IMR-90 (cell line): Measurements from ENCODE around the gene USP40. TPM values are rescaled to one million over a fixed set of nuclear protein-coding genes. Genes with fewer than 3 reads are reported as not detected.

Experiments used
- ATAC-seq: fragments of 200-7000 bp; cut with Tn5 transposase; 2 replicates; pipeline ENCODE4 v1.9.1; 2020; ENCODE audit warnings: low read depth, mild to moderate bottlenecking, moderate library complexity
- BruUV-seq: library from RNA; stranded (reverse); fragments of 400-500 nt; replicated peaks from 2 replicates; lab custom pipeline; 2021; lab: Mats Ljungman, UMichigan
- CTCF ChIA-PET: fragments of 300-600 bp; formaldehyde crosslinking; extraction: SDS; loops from one replicate; lab custom pipeline; 2021; ENCODE audit warnings: antibody characterized with exemption; lab: Yijun Ruan, JAX
- POLR2A ChIA-PET: fragments of 300-600 bp; sonication (Branson Sonifier 250); formaldehyde crosslinking; loops from one replicate; lab custom pipeline; 2022; ENCODE audit warnings: antibody characterized with exemption; ENCODE audit not compliant: unreplicated experiment; lab: Charles Lee
- DNase-seq: peaks from one replicate; pipeline ENCODE4 v3.0.0; 2013
- H2AFZ ChIP-seq: replicated peaks from 2 replicates; pipeline ENCODE3; 2013; ENCODE audit warnings: low read length, mild to moderate bottlenecking; ENCODE audit not compliant: poor library complexity
- H2AK5ac ChIP-seq: 2 replicates; pipeline ENCODE4 v1.6.1; 2013; ENCODE audit warnings: low read depth, low read length, inconsistent platforms
- H2AK9ac ChIP-seq: replicated peaks from 2 replicates; pipeline ENCODE3; 2013; ENCODE audit warnings: mild to moderate bottlenecking, low read depth, low read length, moderate library complexity; ENCODE audit not compliant: poor library complexity
- H2BK120ac ChIP-seq: 2 replicates; pipeline ENCODE4 v1.6.1; 2013; ENCODE audit warnings: low read depth, low read length, inconsistent platforms
- H2BK15ac ChIP-seq: 3 replicates; pipeline ENCODE4 v1.6.1; 2013; ENCODE audit warnings: low read depth, low read length, inconsistent platforms
- H2BK20ac ChIP-seq: 2 replicates; pipeline ENCODE4 v1.6.1; 2013; ENCODE audit warnings: low read depth, mild to moderate bottlenecking, inconsistent platforms, low read length, moderate library complexity
- H2BK5ac ChIP-seq: 2 replicates; pipeline ENCODE4 v1.6.1; 2013; ENCODE audit warnings: mild to moderate bottlenecking, low read depth, low read length, inconsistent platforms; ENCODE audit not compliant: poor library complexity, severe bottlenecking
- H3K14ac ChIP-seq: replicated peaks from 2 replicates; pipeline ENCODE4 v1.6.1; 2013; ENCODE audit warnings: low read depth, low read length, inconsistent platforms
- H3K18ac ChIP-seq: 2 replicates; pipeline ENCODE4 v1.6.1; 2013; ENCODE audit warnings: low read depth, low read length, control low read depth
- H3K23ac ChIP-seq: 2 replicates; pipeline ENCODE4 v1.6.1; 2013; ENCODE audit warnings: low read depth, low read length, inconsistent platforms
- H3K27ac ChIP-seq: 2 replicates; pipeline ENCODE4 v1.5.1; 2013; ENCODE audit warnings: mild to moderate bottlenecking, control low read depth, low read length; ENCODE audit not compliant: insufficient read depth
- H3K27me3 ChIP-seq: 2 replicates; pipeline ENCODE4 v1.6.1; 2013; ENCODE audit warnings: low read length; ENCODE audit not compliant: control insufficient read depth, insufficient read depth
- H3K36me3 ChIP-seq: 2 replicates; pipeline ENCODE4 v1.6.1; 2013; ENCODE audit warnings: low read length, mixed read lengths; ENCODE audit not compliant: control insufficient read depth, insufficient read depth
- H3K4ac ChIP-seq: 2 replicates; pipeline ENCODE4 v1.6.1; 2013; ENCODE audit warnings: low read depth, low read length, inconsistent platforms
- H3K4me1 ChIP-seq: 2 replicates; pipeline ENCODE4 v1.6.1; 2013; ENCODE audit warnings: low read length, mixed read lengths; ENCODE audit not compliant: control insufficient read depth, insufficient read depth
- H3K4me2 ChIP-seq: 2 replicates; pipeline ENCODE4 v1.6.1; 2013; ENCODE audit warnings: low read depth, mild to moderate bottlenecking, control low read depth, low read length, moderate library complexity
- H3K4me3 ChIP-seq: 2 replicates; pipeline ENCODE4 v1.5.1; 2013; ENCODE audit warnings: low read depth, mild to moderate bottlenecking, control low read depth, low read length, moderate library complexity; ENCODE audit not compliant: insufficient read depth
- H3K56ac ChIP-seq: 2 replicates; pipeline ENCODE4 v1.6.1; 2013; ENCODE audit warnings: low read length, inconsistent platforms; ENCODE audit not compliant: insufficient read depth; ENCODE audit errors: extremely low read depth
- H3K79me1 ChIP-seq, 2 experiments: 2 replicates each; pipeline ENCODE4 v1.6.1; 2013; ENCODE audit warnings: low read length in 2 of 2, inconsistent platforms in 1 of 2, low read depth in 1 of 2
- H3K9ac ChIP-seq: 2 replicates; pipeline ENCODE4 v1.6.1; 2013; ENCODE audit warnings: low read depth, low read length, control low read depth
- H3K9me1 ChIP-seq: 2 replicates; pipeline ENCODE4 v1.6.1; 2013; ENCODE audit warnings: low read length, inconsistent platforms; ENCODE audit not compliant: insufficient read depth
- H3K9me3 ChIP-seq: 2 replicates; pipeline ENCODE4 v1.6.1; 2013; ENCODE audit warnings: low read length; ENCODE audit not compliant: control insufficient read depth, insufficient read depth
- H4K20me1 ChIP-seq: 2 replicates; pipeline ENCODE4 v1.6.1; 2013; ENCODE audit warnings: low read length, inconsistent platforms; ENCODE audit not compliant: insufficient read depth
- H4K5ac ChIP-seq: 2 replicates; pipeline ENCODE4 v1.6.1; 2013; ENCODE audit warnings: mild to moderate bottlenecking, low read depth, low read length, control low read depth
- H4K8ac ChIP-seq, 2 experiments: 2 replicates each; pipeline ENCODE4 v1.6.1; 2013; ENCODE audit warnings: low read depth in 2 of 2, low read length in 2 of 2, control low read depth in 1 of 2, inconsistent platforms in 1 of 2
- H4K91ac ChIP-seq: 2 replicates; pipeline ENCODE4 v1.6.1; 2013; ENCODE audit warnings: low read depth, low read length, inconsistent platforms; ENCODE audit not compliant: insufficient read depth
- BHLHE40 ChIP-seq: fragments of 150-350 bp; IDR thresholded peaks from 2 replicates; pipeline ENCODE4 v1.6.1; 2016; ENCODE audit warnings: mild to moderate bottlenecking, low read depth, low read length
- FOS ChIP-seq: fragments of 150-350 bp; IDR thresholded peaks from 2 replicates; pipeline ENCODE4 v1.6.1; 2016; ENCODE audit warnings: low read depth, low read length
- MAFK ChIP-seq: IDR thresholded peaks from 2 replicates; pipeline ENCODE4 v1.6.1; 2012; ENCODE audit warnings: low read depth, low read length, improper control_type of control experiment
- MXI1 ChIP-seq: IDR thresholded peaks from 2 replicates; pipeline ENCODE4 v1.6.1; 2012; ENCODE audit warnings: low read depth, mild to moderate bottlenecking, low read length, moderate library complexity, borderline replicate concordance
- RCOR1 ChIP-seq: IDR thresholded peaks from 2 replicates; pipeline ENCODE4 v1.6.1; 2012; ENCODE audit warnings: mild to moderate bottlenecking, low read length, improper control_type of control experiment; ENCODE audit not compliant: insufficient replicate concordance
- SMC3 ChIP-seq: fragments of 150-350 bp; IDR thresholded peaks from 2 replicates; pipeline ENCODE4 v1.6.1; 2016; ENCODE audit warnings: low read depth, mild to moderate bottlenecking, antibody characterized with exemption, low read length, moderate library complexity
- WGBS, 2 experiments: methylation state at CpG; one replicate each; pipeline versions ENCODE4 v1.1.5 to v1.1.7; 2013; ENCODE audit warnings: missing lambda C conversion rate in 2 of 2; ENCODE audit not compliant: insufficient read length in 1 of 2; ENCODE audit errors: extremely low coverage in 2 of 2; 5-methylcytosine and 5-hydroxymethylcytosine counted together
- dilution Hi-C: fragments of 300-500 bp; cut with HindIII; formaldehyde crosslinking; loops from one replicate; pipeline ENCODE4 v1.14.3; 2018; ENCODE audit warnings: low sequenced_read_pairs; ENCODE audit not compliant: unreplicated experiment
- in situ Hi-C: fragments of 300-500 bp; cut with MboI; formaldehyde crosslinking; loops from 3 replicates; pipeline ENCODE4 v1.14.3; 2019; ENCODE audit warnings: low sequenced_read_pairs, inconsistent platforms, mixed read lengths
- intact Hi-C: fragments of 100-400 bp; cut with micrococcal nuclease; formaldehyde crosslinking; loops from 2 replicates; pipeline ENCODE4 v1.10.0; 2022
- polyA plus RNA-seq, 3 experiments: library from polyadenylated mRNA; depleted of rRNA; stranded (reverse); fragments of >200 nt; gene quantifications; 2 replicates each; pipeline ENCODE4 v1.2.3, GENCODE V29; 2012; ENCODE audit warnings: low replicate concordance in 1 of 3
- total RNA-seq: library from RNA; depleted of rRNA; stranded (reverse); fragments of >200 nt; gene quantifications from 2 replicates; pipeline ENCODE4 v1.2.3, GENCODE V29; 2012
- TF ChIP-seq, protein P1 (sequence below): conservative IDR thresholded peaks from 2 replicates; pipeline ENCODE4 v1.5.1; 2012; ENCODE audit warnings: mild to moderate bottlenecking, low read depth, low read length, improper control_type of control experiment

The USP40 gene
- total and polyA plus RNA-seq, 2 of the 4 experiments (the other 2 are of a cell fraction): 30.1 to 30.8 TPM

DNA sequence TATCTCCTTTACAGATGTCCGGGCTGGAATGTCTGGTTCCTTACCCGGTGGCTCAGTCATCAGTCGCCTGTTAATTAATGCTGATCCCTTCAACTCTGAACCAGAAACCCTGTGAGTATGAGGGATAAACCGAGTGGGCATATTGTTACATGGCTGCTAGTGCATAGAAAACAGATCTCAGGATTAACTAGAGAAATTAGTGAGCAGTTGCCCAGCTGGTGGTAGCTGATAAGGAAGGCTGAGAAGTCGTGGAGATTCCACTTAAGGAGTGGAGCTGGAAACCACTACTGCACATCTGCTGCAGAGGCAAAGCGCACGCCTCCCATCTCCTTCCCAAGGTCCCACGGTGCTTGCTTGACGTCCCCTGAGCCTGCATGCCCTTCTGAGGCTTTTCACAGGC lies 114.6 kb downstream of the USP40 start:
- no TSS peak for BruUV-seq
- Histone ChIP-seq H2BK5ac (no peak overlapping the region), H3K9me1 (peaks cover 7% of the 10 kb centered on the region; the same call in 1 of the 2 replicates), H3K4me2 (no peak overlapping the region), H3K9me3 (no peaks in the 10 kb centered on the region), H2BK15ac (no peak overlapping the region), H4K20me1 (no peaks in the 10 kb centered on the region), H4K8ac (no peak overlapping the region), H2BK120ac (no peak overlapping the region), H3K18ac (no peak overlapping the region), H3K4ac (no peak overlapping the region), H2AFZ (no peak overlapping the region), H2AK9ac (no peak overlapping the region), H3K4me3 (no peak overlapping the region), H3K56ac (no peak overlapping the region), H4K5ac (no peak overlapping the region), H2BK20ac (no peak overlapping the region), H3K23ac (no peak overlapping the region), H4K91ac (no peak overlapping the region), H3K36me3 (peaks cover 36% of the 10 kb centered on the region), H3K27ac (no peak overlapping the region), H3K79me1 (no peaks in the 10 kb centered on the region), H3K14ac (no peak overlapping the region), H3K4me1 (no peaks in the 10 kb centered on the region), H3K9ac (no peak overlapping the region), H3K27me3 (no peaks in the 10 kb centered on the region), H2AK5ac (no peak overlapping the region)
- ChIA-PET CTCF (no interaction called here), POLR2A (no interaction called here)
- ATAC-seq (no peak), DNase-seq (no peak)
- intact Hi-C loops: no loop called here
- 95% methylated on average over 6 of the region's 9 CpGs; no CpG with 5 or more reads in 1 of the 2 experiments for WGBS, 2 experiments
- dilution Hi-C loops: no loop called here
- in situ Hi-C loops: loop anchor here (25.0 kb wide), 1 partner anchor 385 kb away; no protein-coding TSS in a partner anchor
- TF ChIP-seq FOS (no peak), BHLHE40 (no peak), MXI1 (no peak), RCOR1 (no peak), MAFK (no peak), SMC3 (no peak)
- TF ChIP-seq, protein P1, sequence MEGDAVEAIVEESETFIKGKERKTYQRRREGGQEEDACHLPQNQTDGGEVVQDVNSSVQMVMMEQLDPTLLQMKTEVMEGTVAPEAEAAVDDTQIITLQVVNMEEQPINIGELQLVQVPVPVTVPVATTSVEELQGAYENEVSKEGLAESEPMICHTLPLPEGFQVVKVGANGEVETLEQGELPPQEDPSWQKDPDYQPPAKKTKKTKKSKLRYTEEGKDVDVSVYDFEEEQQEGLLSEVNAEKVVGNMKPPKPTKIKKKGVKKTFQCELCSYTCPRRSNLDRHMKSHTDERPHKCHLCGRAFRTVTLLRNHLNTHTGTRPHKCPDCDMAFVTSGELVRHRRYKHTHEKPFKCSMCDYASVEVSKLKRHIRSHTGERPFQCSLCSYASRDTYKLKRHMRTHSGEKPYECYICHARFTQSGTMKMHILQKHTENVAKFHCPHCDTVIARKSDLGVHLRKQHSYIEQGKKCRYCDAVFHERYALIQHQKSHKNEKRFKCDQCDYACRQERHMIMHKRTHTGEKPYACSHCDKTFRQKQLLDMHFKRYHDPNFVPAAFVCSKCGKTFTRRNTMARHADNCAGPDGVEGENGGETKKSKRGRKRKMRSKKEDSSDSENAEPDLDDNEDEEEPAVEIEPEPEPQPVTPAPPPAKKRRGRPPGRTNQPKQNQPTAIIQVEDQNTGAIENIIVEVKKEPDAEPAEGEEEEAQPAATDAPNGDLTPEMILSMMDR: no peak
